Duodenal mucosa (tissue), 2 donors: ENCODE data around the gene TMTC3.

Source experiments
- H3K27ac ChIP-seq: one replicate; pipeline ENCODE4 v1.7.0; 2013; ENCODE audit warnings: low read depth, low read length
- H3K27me3 ChIP-seq, 2 donors: one replicate each; pipeline ENCODE4 v1.7.0; 2013; ENCODE audit warnings: low read length in 2 of 2, control low read depth in 1 of 2; ENCODE audit not compliant: insufficient read depth in 2 of 2, control insufficient read depth in 1 of 2
- H3K36me3 ChIP-seq, 2 donors: one replicate each; pipeline ENCODE4 v1.7.0; 2013; ENCODE audit warnings: low read length in 2 of 2, control low read depth in 1 of 2; ENCODE audit not compliant: insufficient read depth in 2 of 2, control insufficient read depth in 1 of 2
- H3K4me1 ChIP-seq, 2 donors: one replicate each; pipeline ENCODE4 v1.7.0; 2013; ENCODE audit warnings: low read length in 2 of 2, control low read depth in 1 of 2; ENCODE audit not compliant: insufficient read depth in 2 of 2, control insufficient read depth in 1 of 2
- H3K4me3 ChIP-seq, 2 donors: one replicate each; pipeline ENCODE4 v1.7.0; 2013; ENCODE audit warnings: low read length in 2 of 2, low read depth in 1 of 2
- H3K9ac ChIP-seq, 2 donors: one replicate each; pipeline ENCODE4 v1.7.0; 2013; ENCODE audit warnings: low read length in 2 of 2, low read depth in 1 of 2
- H3K9me3 ChIP-seq, 2 donors: one replicate each; pipeline ENCODE4 v1.7.0; 2013; ENCODE audit warnings: low read length in 2 of 2, control low read depth in 1 of 2; ENCODE audit not compliant: control insufficient read depth in 1 of 2

The TMTC3 gene

GRCh38 chr12:88185988-88186387, 43.9 kb downstream of the TMTC3 start:
- Histone ChIP-seq H3K36me3 (peaks cover 3 to 9% of the 10 kb centered on the region in 2 donors), H3K4me1 (no peaks in the 10 kb centered on the region), H3K9ac (no peak overlapping the region), H3K4me3 (no peak overlapping the region), H3K27ac (no peak overlapping the region), H3K27me3 (no peaks in the 10 kb centered on the region), H3K9me3 (no peaks in the 10 kb centered on the region)

DNA sequence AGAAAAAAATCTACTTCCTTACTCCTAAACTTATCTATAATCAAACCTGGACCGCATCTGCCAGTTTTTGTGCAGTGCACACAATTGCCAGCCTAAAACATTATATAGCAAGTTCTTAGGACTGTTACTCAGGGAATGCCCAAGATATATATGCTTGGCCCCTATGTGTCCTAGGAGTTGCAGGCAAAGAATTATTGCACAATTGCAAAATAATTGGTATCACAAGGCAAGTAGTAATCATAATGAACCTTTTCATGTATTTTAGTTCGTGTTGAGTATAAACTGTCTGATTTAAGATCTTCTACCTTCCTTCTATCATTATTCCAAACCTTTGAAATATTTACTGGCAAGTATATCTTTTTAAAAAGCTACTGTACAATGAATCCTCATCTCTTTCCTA, 45.5 kb downstream of the TMTC3 start:
- H3K4me1 ChIP-seq: no peaks in the 10 kb centered on the region
- no peak overlapping the region for H3K4me3 ChIP-seq
- H3K9me3 ChIP-seq: no peaks in the 10 kb centered on the region
- no peak overlapping the region for H3K27ac ChIP-seq
- H3K9ac ChIP-seq: no peak overlapping the region
- H3K27me3 ChIP-seq: no peaks in the 10 kb centered on the region
- peaks cover 3 to 9% of the 10 kb centered on the region in 2 donors for H3K36me3 ChIP-seq

- H3K9ac ChIP-seq: no peak overlapping the region
- H3K27ac ChIP-seq: no peak overlapping the region
- peaks cover 3 to 9% of the 10 kb centered on the region in 2 donors for H3K36me3 ChIP-seq
- no peaks in the 10 kb centered on the region for H3K27me3 ChIP-seq
- H3K9me3 ChIP-seq: no peaks in the 10 kb centered on the region
- no peaks in the 10 kb centered on the region for H3K4me1 ChIP-seq
- H3K4me3 ChIP-seq: no peak overlapping the region
Observed at GRCh38 chr12:88188180-88188579, 46.1 kb downstream of the TMTC3 start.

DNA sequence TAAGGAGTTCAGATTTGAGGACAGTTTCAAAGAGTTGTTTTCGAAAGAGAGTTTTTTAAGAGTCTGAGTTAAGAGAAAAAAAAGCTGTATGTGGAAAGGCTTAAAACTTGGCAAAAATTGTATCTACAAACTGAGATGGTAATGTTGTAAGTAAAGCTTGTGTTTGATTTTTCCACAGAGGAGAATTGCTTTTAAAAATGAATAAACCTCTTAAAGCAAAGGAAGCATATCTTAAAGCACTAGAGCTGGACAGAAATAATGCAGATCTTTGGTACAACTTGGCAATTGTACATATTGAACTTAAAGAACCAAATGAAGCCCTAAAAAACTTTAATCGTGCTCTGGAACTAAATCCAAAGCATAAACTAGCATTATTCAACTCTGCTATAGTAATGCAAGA, 50.3 kb downstream of the TMTC3 start:
- Histone ChIP-seq H3K4me3 (no peak overlapping the region), H3K27me3 (no peaks in the 10 kb centered on the region), H3K9ac (no peak overlapping the region), H3K9me3 (no peaks in the 10 kb centered on the region), H3K36me3 (peaks cover 9 to 13% of the 10 kb centered on the region in 2 donors), H3K4me1 (no peaks in the 10 kb centered on the region), H3K27ac (no peak overlapping the region)

DNA sequence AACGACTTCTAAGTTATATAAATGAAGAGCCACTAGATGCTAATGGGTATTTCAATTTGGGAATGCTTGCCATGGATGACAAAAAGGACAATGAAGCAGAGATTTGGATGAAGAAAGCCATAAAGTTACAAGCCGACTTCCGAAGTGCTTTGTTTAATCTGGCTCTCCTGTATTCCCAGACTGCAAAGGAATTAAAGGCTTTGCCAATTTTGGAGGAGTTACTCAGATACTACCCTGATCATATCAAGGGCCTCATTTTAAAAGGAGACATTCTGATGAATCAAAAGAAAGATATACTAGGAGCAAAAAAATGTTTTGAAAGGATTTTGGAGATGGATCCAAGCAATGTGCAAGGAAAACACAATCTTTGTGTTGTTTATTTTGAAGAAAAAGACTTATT, 52.8 kb downstream of the TMTC3 start:
- Histone ChIP-seq H3K9ac (no peak overlapping the region), H3K4me3 (no peak overlapping the region), H3K4me1 (no peaks in the 10 kb centered on the region)

GRCh38 chr12:88200029-88200428, 57.9 kb downstream of the TMTC3 start:
- Histone ChIP-seq H3K9me3 (no peaks in the 10 kb centered on the region), H3K4me3 (no peak overlapping the region), H3K27me3 (no peaks in the 10 kb centered on the region), H3K4me1 (no peaks in the 10 kb centered on the region), H3K9ac (no peak overlapping the region), H3K27ac (no peak overlapping the region), H3K36me3 (peaks cover 3 to 7% of the 10 kb centered on the region in 2 donors)

More for the DNA sequence above, 52.8 kb downstream of the TMTC3 start:
- Histone ChIP-seq H3K27me3 (no peaks in the 10 kb centered on the region), H3K27ac (no peak overlapping the region), H3K9me3 (no peaks in the 10 kb centered on the region), H3K36me3 (peaks cover 9 to 13% of the 10 kb centered on the region in 2 donors)

GRCh38 chr12:88202500-88202899, 60.4 kb downstream of the TMTC3 start:
- Histone ChIP-seq H3K27ac (no peak overlapping the region), H3K9me3 (no peaks in the 10 kb centered on the region), H3K4me1 (no peaks in the 10 kb centered on the region), H3K27me3 (no peaks in the 10 kb centered on the region), H3K36me3 (no peaks in the 10 kb centered on the region), H3K4me3 (no peak overlapping the region), H3K9ac (no peak overlapping the region)

DNA sequence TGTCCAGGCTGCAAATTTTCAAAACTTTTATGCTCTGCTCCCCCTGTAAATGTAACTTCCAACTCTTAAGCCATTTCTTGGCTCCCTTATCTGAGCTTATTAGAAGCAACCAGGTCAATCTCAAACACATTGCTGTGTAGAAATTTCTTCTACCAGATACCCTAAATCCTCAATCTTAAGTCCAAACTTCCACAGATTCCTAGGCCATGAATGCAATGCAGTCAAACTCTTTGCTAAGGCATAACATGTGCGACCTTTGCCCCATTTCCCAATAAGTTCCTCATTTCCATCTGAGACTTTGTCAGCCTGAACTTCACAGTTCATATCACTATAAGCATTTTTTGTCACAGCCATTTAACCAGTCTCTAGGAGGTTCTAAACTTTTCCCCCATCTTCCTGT, 64.5 kb downstream of the TMTC3 start:
- no peaks in the 10 kb centered on the region for H3K27me3 ChIP-seq
- H3K9ac ChIP-seq: no peak overlapping the region
- peaks cover 0 to 5% of the 10 kb centered on the region in 2 donors for H3K9me3 ChIP-seq
- H3K36me3 ChIP-seq: peaks cover 0 to 2% of the 10 kb centered on the region in 2 donors
- H3K27ac ChIP-seq: no peak overlapping the region
- no peak overlapping the region for H3K4me3 ChIP-seq
- no peaks in the 10 kb centered on the region for H3K4me1 ChIP-seq

GRCh38 chr12:88207921-88208620, 66.0 kb downstream of the TMTC3 start:
- Histone ChIP-seq H3K9me3 (peaks cover 5 to 7% of the 10 kb centered on the region in 2 donors), H3K36me3 (peaks cover 0 to 2% of the 10 kb centered on the region in 2 donors), H3K9ac (no peak overlapping the region), H3K4me3 (no peak overlapping the region), H3K4me1 (no peaks in the 10 kb centered on the region), H3K27ac (no peak overlapping the region), H3K27me3 (no peaks in the 10 kb centered on the region)

- H3K9me3 ChIP-seq: peaks cover 5 to 8% of the 10 kb centered on the region in 2 donors
- H3K36me3 ChIP-seq: peaks cover 0 to 2% of the 10 kb centered on the region in 2 donors
- H3K4me1 ChIP-seq: no peaks in the 10 kb centered on the region
- H3K27ac ChIP-seq: no peak overlapping the region
- no peak overlapping the region for H3K9ac ChIP-seq
- no peaks in the 10 kb centered on the region for H3K27me3 ChIP-seq
- H3K4me3 ChIP-seq: no peak overlapping the region
Observed at GRCh38 chr12:88208661-88209060, 66.6 kb downstream of the TMTC3 start.
